B cell (primary cell): ENCODE results near the gene ELFN2. TPM values are rescaled to one million over a fixed set of nuclear protein-coding genes. Genes with fewer than 3 reads are reported as not detected.
"Not testable (repeated sequence)": the region's sequence is repeated elsewhere in the genome, so short reads cannot be mapped to it uniquely, and the experiment has no call there.

ENCODE experiments used
- ATAC-seq: fragments of 200-7000 bp; cut with Tn5 transposase; one replicate; pipeline ENCODE4 v1.10.0; 2021; ENCODE audit warnings: low read depth, mild to moderate bottlenecking, moderate number of reproducible peaks, moderate library complexity
- CTCF ChIA-PET: fragments of 350-600 bp; sonication (Branson Sonifier 250); formaldehyde crosslinking; loops from one replicate; lab custom pipeline; 2021; ENCODE audit warnings: antibody characterized with exemption, inconsistent platforms; lab: Charles Lee
- POLR2A ChIA-PET: fragments of 350-600 bp; sonication (Branson Sonifier 250); formaldehyde crosslinking; loops from one replicate; lab custom pipeline; 2021; ENCODE audit warnings: antibody characterized with exemption; lab: Charles Lee
- DNase-seq: peaks from one replicate; pipeline ENCODE4 v3.0.0; 2013
- H2AFZ ChIP-seq: 2 replicates; pipeline ENCODE4 v1.6.1; 2012; ENCODE audit warnings: mild to moderate bottlenecking, low read depth, low read length; ENCODE audit not compliant: insufficient read depth, poor library complexity, severe bottlenecking
- H3K27ac ChIP-seq, 2 donors: 1 replicate in 1 of 2; 2 replicates in 1 of 2; pipeline ENCODE4 v1.5.1; 2012 to 2013; ENCODE audit warnings: low read length in 2 of 2, mild to moderate bottlenecking in 2 of 2, moderate library complexity in 1 of 2
- H3K27me3 ChIP-seq, 4 experiments: fragments of 200-600 bp in 1 of 4; sonication (generic) in 1 of 4; replicated peaks in 1 of 4; 1 replicate in 2 of 4; 2 replicates in 2 of 4; pipeline versions ENCODE4 v1.6.1 to v1.7.0; 2013 to 2016; ENCODE audit warnings: low read length in 3 of 4, mild to moderate bottlenecking in 2 of 4, mixed read lengths in 1 of 4, moderate library complexity in 1 of 4; ENCODE audit not compliant: insufficient read depth in 4 of 4, control insufficient read depth in 3 of 4; ENCODE audit errors: control extremely low read depth in 1 of 4
- H3K36me3 ChIP-seq, 2 experiments: replicated peaks in 1 of 2; 1 replicate in 1 of 2; 2 replicates in 1 of 2; pipeline versions ENCODE4 v1.6.1 to v1.7.1; 2013; ENCODE audit warnings: low read length in 1 of 2; ENCODE audit not compliant: insufficient read depth in 2 of 2, control insufficient read depth in 1 of 2; ENCODE audit errors: control extremely low read depth in 1 of 2, extremely low read depth in 1 of 2
- H3K4me1 ChIP-seq, 2 donors: fragments of 200-600 bp in 1 of 2; sonication (generic) in 1 of 2; 1 replicate in 1 of 2; 2 replicates in 1 of 2; pipeline versions ENCODE4 v1.5.1 to v1.6.1; 2013 to 2017; ENCODE audit warnings: low read length in 2 of 2; ENCODE audit not compliant: control insufficient read depth in 2 of 2, insufficient read depth in 2 of 2
- H3K4me2 ChIP-seq: replicated peaks from 2 replicates; pipeline ENCODE3; 2012; ENCODE audit warnings: mild to moderate bottlenecking, low read depth, low read length; ENCODE audit not compliant: poor library complexity, severe bottlenecking
- H3K4me3 ChIP-seq, 5 experiments: fragments of 200-600 bp in 1 of 5; sonication (generic) in 1 of 5; 1 replicate in 3 of 5; 2 replicates in 2 of 5; pipeline versions ENCODE4 v1.5.1 to v1.7.0; 2011 to 2016; ENCODE audit warnings: low read length in 4 of 5, mild to moderate bottlenecking in 4 of 5, low read depth in 2 of 5, control low read depth in 1 of 5, moderate library complexity in 1 of 5; ENCODE audit not compliant: insufficient read depth in 1 of 5; ENCODE audit errors: control extremely low read depth in 1 of 5, extremely low read depth in 1 of 5
- H3K79me2 ChIP-seq: fragments of 200-600 bp; sonication (generic); one replicate; pipeline ENCODE4 v1.6.0; 2016; ENCODE audit warnings: low read length; ENCODE audit not compliant: control insufficient read depth, insufficient read depth
- H3K9ac ChIP-seq: fragments of 200-600 bp; sonication (generic); 2 replicates; pipeline ENCODE4 v1.6.1; 2017; ENCODE audit warnings: mild to moderate bottlenecking, low read length, moderate library complexity
- H3K9me3 ChIP-seq, 3 donors: one replicate each; pipeline versions ENCODE4 v1.6.1 to v1.7.1; 2013; ENCODE audit warnings: low read length in 2 of 3; ENCODE audit not compliant: control insufficient read depth in 2 of 3, insufficient read depth in 1 of 3; ENCODE audit errors: control extremely low read depth in 1 of 3
- H4K20me1 ChIP-seq: 2 replicates; pipeline ENCODE4 v1.6.0; 2012; ENCODE audit warnings: mild to moderate bottlenecking, low read length; ENCODE audit not compliant: insufficient read depth, control insufficient read depth, poor library complexity, severe bottlenecking
- H3K27ac Mint-ChIP-seq: one replicate; pipeline ENCODE4 v1.8.0; 2021; ENCODE audit warnings: mixed read lengths
- H3K27me3 Mint-ChIP-seq: one replicate; pipeline ENCODE4 v1.8.0; 2021; ENCODE audit warnings: mixed read lengths
- H3K4me1 Mint-ChIP-seq: one replicate; pipeline ENCODE4 v1.8.0; 2021; ENCODE audit warnings: mixed read lengths
- H3K4me3 Mint-ChIP-seq: one replicate; pipeline ENCODE4 v1.8.0; 2021; ENCODE audit warnings: mixed read lengths
- H3K9me3 Mint-ChIP-seq: one replicate; pipeline ENCODE4 v1.8.0; 2022; ENCODE audit warnings: mixed read lengths; ENCODE audit not compliant: insufficient read depth
- CTCF ChIP-seq: fragments of 200-600 bp; IDR thresholded peaks from one replicate; pipeline ENCODE4 v1.8.0; 2022; ENCODE audit warnings: antibody characterized with exemption, mild to moderate bottlenecking
- EZH2 ChIP-seq: IDR thresholded peaks from 2 replicates; pipeline ENCODE4 v1.6.1; 2012; ENCODE audit warnings: borderline replicate concordance, low read depth, mild to moderate bottlenecking, moderate library complexity, low read length; ENCODE audit not compliant: insufficient read depth, poor library complexity, severe bottlenecking
- WGBS: methylation state at CpG from one replicate; pipeline ENCODE4 v1.1.5; 2013; ENCODE audit warnings: missing lambda C conversion rate; ENCODE audit not compliant: insufficient coverage; 5-methylcytosine and 5-hydroxymethylcytosine counted together
- intact Hi-C: fragments of 100-400 bp; cut with micrococcal nuclease; formaldehyde crosslinking; loops from one replicate; pipeline ENCODE4 v1.10.0; 2022
- polyA plus RNA-seq: library from polyadenylated mRNA; depleted of rRNA; stranded (reverse); fragments of >200 nt; gene quantifications from 2 replicates; pipeline ENCODE4 v1.2.3, GENCODE V29; 2012
- total RNA-seq, 2 donors: library from RNA; stranded (reverse); fragments of 120-200 nt in 1 of 2; gene quantifications; 1 replicate in 1 of 2; 2 replicates in 1 of 2; pipeline versions ENCODE4 v1.2.3 to v1.2.4, GENCODE V29; 2013 to 2022

The ELFN2 gene
- total and polyA plus RNA-seq, 2 donors (not counting 1 experiment from before 2014, with no cell fraction given): 0.07 to 0.12 TPM

- Histone ChIP-seq H3K27me3 (peaks cover 0 to 78% (median 36%) of the 10 kb centered on the region in 4 experiments), H3K79me2 (no peaks in the 10 kb centered on the region), H3K27ac (no peak overlapping the region), H3K4me1 (peaks cover 16 to 30% of the 10 kb centered on the region in 2 donors), H3K4me3 (no peak overlapping the region), H2AFZ (no peak overlapping the region), H3K9ac (no peak overlapping the region), H3K4me2 (no peak overlapping the region), H3K9me3 (peaks cover 0 to 4% (median 0%) of the 10 kb centered on the region in 3 donors), H4K20me1 (no peaks in the 10 kb centered on the region), H3K36me3 (no peaks in the 10 kb centered on the region)
- ChIA-PET POLR2A (no interaction called here), CTCF (interaction anchor here (0.8 kb wide), 1 partner anchor 13 kb away, joined by 4 read pairs; no protein-coding TSS in a partner anchor)
- 84% methylated on average over 10 of the region's 14 CpGs for WGBS
- no peak for DNase-seq
- intact Hi-C loops: no loop called here
- H3K4me3 Mint-ChIP-seq: no peak overlapping the region
- TF ChIP-seq CTCF (no peak), EZH2 (no peak)
- H3K9me3 Mint-ChIP-seq: no peaks in the 10 kb centered on the region
- H3K27ac Mint-ChIP-seq: no peak overlapping the region
- ATAC-seq: no peak
- H3K27me3 Mint-ChIP-seq: peaks cover 56% of the 10 kb centered on the region
- peaks cover 9% of the 10 kb centered on the region for H3K4me1 Mint-ChIP-seq
These were observed 97.8 kb downstream of the ELFN2 start for GRCh38 chr22:37329238-37330140.

- H3K27ac ChIP-seq, H3K9me3 Mint-ChIP-seq, POLR2A ChIA-PET, H3K27ac Mint-ChIP-seq, H3K4me3 ChIP-seq, H3K9me3 ChIP-seq, DNase-seq, H2AFZ ChIP-seq, H3K9ac ChIP-seq, H3K79me2 ChIP-seq, intact Hi-C loops, ATAC-seq, H3K4me3 Mint-ChIP-seq, H3K4me1 Mint-ChIP-seq, H3K4me2 ChIP-seq, H4K20me1 ChIP-seq, H3K36me3 ChIP-seq: not testable (repeated sequence)
- 67% methylated on average over 6 of the region's 6 CpGs for WGBS
- Histone ChIP-seq H3K27me3 (peaks cover 0 to 79% (median 34%) of the 10 kb centered on the region in 4 experiments), H3K4me1 (peaks cover 8 to 23% of the 10 kb centered on the region in 2 donors)
- CTCF ChIA-PET: interaction anchor here (0.7 kb wide), 1 partner anchor 100 kb away, joined by 3 read pairs; no protein-coding TSS in a partner anchor
- H3K27me3 Mint-ChIP-seq: peaks cover 56% of the 10 kb centered on the region
These were observed 98.6 kb downstream of the ELFN2 start for GRCh38 chr22:37328538-37329237.
